ENCODE measurements around the gene SMOC2.

The SMOC2 gene

DNA sequence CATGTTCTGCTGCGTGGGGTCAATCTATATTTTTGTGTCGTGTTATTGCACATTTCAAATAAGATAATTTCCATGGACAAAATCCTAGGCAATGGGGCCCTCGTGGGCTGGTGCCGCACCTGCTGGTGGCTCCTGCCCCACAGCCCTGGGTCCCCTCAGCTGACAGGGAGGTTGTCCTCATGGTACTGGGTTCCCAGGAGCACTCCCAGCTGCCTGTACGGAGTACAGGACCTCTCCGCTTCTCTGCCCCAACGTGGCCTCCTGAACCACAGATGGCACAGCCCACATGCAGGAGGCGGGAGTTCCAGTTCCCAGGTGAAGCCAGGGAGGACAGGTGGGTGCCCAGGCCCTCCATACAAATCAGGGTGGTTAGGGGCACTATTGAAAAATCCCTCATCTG, 243.5 kb downstream of the SMOC2 start:
- no peaks in the 10 kb centered on the region for H3K36me3 ChIP-seq (ENCODE audit: control insufficient read depth in 2 of 2, insufficient read depth in 1 of 2, low read length in 2 of 2)

GRCh38 chr6:168684906-168685305, 243.9 kb downstream of the SMOC2 start:
- ChIA-PET CTCF (no interaction called here), POLR2A (no interaction called here)
- Histone ChIP-seq H3K9me3 (ENCODE audit: control insufficient read depth, insufficient read depth, low read depth, low read length) (no peaks in the 10 kb centered on the region), H3K36me3 (ENCODE audit: control insufficient read depth in 2 of 2, insufficient read depth in 1 of 2, low read length in 2 of 2) (no peaks in the 10 kb centered on the region), H3K27ac (ENCODE audit: extremely low read depth, low read depth, low read length) (no peak overlapping the region), H3K4me1 (ENCODE audit: control insufficient read depth, insufficient read depth, low read length) (no peaks in the 10 kb centered on the region), H3K4me3 (ENCODE audit: low read depth, low read length) (no peak overlapping the region)
- TF ChIP-seq OSR2 (tag by site-specific recombination; IDR thresholded peaks at IDR 0.05): no peak
- no peak for TF ChIP-seq ZBTB21 (tag by site-specific recombination; IDR thresholded peaks at IDR 0.05)
- TF ChIP-seq ZNF48 (tag by site-specific recombination; IDR thresholded peaks at IDR 0.05): no peak
- TF ChIP-seq ZBTB7A (tag by site-specific recombination; IDR thresholded peaks at IDR 0.05; ENCODE audit: low read depth): no peak
- no peak for TF ChIP-seq ZNF747 (tag by site-specific recombination; IDR thresholded peaks at IDR 0.05)
- TF ChIP-seq, protein P1, sequence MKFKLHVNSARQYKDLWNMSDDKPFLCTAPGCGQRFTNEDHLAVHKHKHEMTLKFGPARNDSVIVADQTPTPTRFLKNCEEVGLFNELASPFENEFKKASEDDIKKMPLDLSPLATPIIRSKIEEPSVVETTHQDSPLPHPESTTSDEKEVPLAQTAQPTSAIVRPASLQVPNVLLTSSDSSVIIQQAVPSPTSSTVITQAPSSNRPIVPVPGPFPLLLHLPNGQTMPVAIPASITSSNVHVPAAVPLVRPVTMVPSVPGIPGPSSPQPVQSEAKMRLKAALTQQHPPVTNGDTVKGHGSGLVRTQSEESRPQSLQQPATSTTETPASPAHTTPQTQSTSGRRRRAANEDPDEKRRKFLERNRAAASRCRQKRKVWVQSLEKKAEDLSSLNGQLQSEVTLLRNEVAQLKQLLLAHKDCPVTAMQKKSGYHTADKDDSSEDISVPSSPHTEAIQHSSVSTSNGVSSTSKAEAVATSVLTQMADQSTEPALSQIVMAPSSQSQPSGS (tag by site-specific recombination; IDR thresholded peaks at IDR 0.05; ENCODE audit: low read depth): no peak
- TF ChIP-seq, protein P2, sequence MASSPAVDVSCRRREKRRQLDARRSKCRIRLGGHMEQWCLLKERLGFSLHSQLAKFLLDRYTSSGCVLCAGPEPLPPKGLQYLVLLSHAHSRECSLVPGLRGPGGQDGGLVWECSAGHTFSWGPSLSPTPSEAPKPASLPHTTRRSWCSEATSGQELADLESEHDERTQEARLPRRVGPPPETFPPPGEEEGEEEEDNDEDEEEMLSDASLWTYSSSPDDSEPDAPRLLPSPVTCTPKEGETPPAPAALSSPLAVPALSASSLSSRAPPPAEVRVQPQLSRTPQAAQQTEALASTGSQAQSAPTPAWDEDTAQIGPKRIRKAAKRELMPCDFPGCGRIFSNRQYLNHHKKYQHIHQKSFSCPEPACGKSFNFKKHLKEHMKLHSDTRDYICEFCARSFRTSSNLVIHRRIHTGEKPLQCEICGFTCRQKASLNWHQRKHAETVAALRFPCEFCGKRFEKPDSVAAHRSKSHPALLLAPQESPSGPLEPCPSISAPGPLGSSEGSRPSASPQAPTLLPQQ (tag by site-specific recombination; IDR thresholded peaks at IDR 0.05): no peak
- no peak for TF ChIP-seq ZNF404 (tag by site-specific recombination; IDR thresholded peaks at IDR 0.05)
- no peak for TF ChIP-seq ZNF391 (tag by site-specific recombination; IDR thresholded peaks at IDR 0.05; ENCODE audit: borderline replicate concordance, low read depth)
- no peak for TF ChIP-seq SETDB1 (IDR thresholded peaks at IDR 0.05; ENCODE audit: insufficient read length, low read length)
- TF ChIP-seq ZNF645 (tag by site-specific recombination; IDR thresholded peaks at IDR 0.05): no peak
- TF ChIP-seq ZFP3 (tag by site-specific recombination; IDR thresholded peaks at IDR 0.05; ENCODE audit: low read depth): no peak
- no peak for TF ChIP-seq ZBTB11 (tag by site-specific recombination; conservative IDR thresholded peaks at IDR 0.05; ENCODE audit: low read depth)

More for the DNA sequence above, 243.5 kb downstream of the SMOC2 start:
- H3K27ac ChIP-seq (ENCODE audit: extremely low read depth, low read depth, low read length): no peak overlapping the region
- TF ChIP-seq ZIC2 (tag by site-specific recombination; IDR thresholded peaks at IDR 0.05) (no peak), ZNF391 (tag by site-specific recombination; IDR thresholded peaks at IDR 0.05; ENCODE audit: borderline replicate concordance, low read depth) (no peak), ZNF585B (tag by site-specific recombination; IDR thresholded peaks at IDR 0.05) (no peak), RBAK (tag by site-specific recombination; IDR thresholded peaks at IDR 0.05) (no peak), HIC1 (tag by site-specific recombination; IDR thresholded peaks at IDR 0.05) (no peak), ZSCAN16 (tag by site-specific recombination; IDR thresholded peaks at IDR 0.05) (no peak), ZNF394 (tag by site-specific recombination; IDR thresholded peaks at IDR 0.05; ENCODE audit: borderline replicate concordance) (no peak), TRIM28 (IDR thresholded peaks at IDR 0.05; ENCODE audit: borderline replicate concordance, low read length) (no peak), ZBTB21 (tag by site-specific recombination; IDR thresholded peaks at IDR 0.05) (no peak), ZXDB (tag by site-specific recombination; IDR thresholded peaks at IDR 0.05) (no peak), SCRT2 (tag by site-specific recombination; IDR thresholded peaks at IDR 0.05) (no peak)
- TF ChIP-seq, protein P3, sequence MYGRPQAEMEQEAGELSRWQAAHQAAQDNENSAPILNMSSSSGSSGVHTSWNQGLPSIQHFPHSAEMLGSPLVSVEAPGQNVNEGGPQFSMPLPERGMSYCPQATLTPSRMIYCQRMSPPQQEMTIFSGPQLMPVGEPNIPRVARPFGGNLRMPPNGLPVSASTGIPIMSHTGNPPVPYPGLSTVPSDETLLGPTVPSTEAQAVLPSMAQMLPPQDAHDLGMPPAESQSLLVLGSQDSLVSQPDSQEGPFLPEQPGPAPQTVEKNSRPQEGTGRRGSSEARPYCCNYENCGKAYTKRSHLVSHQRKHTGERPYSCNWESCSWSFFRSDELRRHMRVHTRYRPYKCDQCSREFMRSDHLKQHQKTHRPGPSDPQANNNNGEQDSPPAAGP (tag by site-specific recombination; IDR thresholded peaks at IDR 0.05): no peak
- no peak overlapping the region for H3K4me3 ChIP-seq (ENCODE audit: low read depth, low read length)
- POLR2A ChIA-PET: no interaction called here
- CTCF ChIA-PET: no interaction called here
- no peaks in the 10 kb centered on the region for H3K4me1 ChIP-seq (ENCODE audit: control insufficient read depth, insufficient read depth, low read length)
- H3K9me3 ChIP-seq (ENCODE audit: control insufficient read depth, insufficient read depth, low read depth, low read length): no peaks in the 10 kb centered on the region

Data from HEK293 (cell line).